K562 (cell line): ENCODE data around the gene EIF4E2. TPM values are rescaled to one million over a fixed set of nuclear protein-coding genes. Genes with fewer than 3 reads are reported as not detected.

ENCODE experiments used
- CBFA2T2 ChIP-seq: fragments of 450-650 bp; conservative IDR thresholded peaks from 2 replicates; pipeline ENCODE4 v1.6.1; 2017; ENCODE audit warnings: mild to moderate bottlenecking
- MAZ ChIP-seq, 2 experiments: fragments of 450-650 bp in 1 of 2; sonication (generic) in 1 of 2; formaldehyde crosslinking; IDR thresholded peaks in 1 of 2; conservative IDR thresholded peaks in 1 of 2; 2 replicates each; pipeline versions ENCODE4 v1.4.0 to v1.5.0; 2020; ENCODE audit warnings: mild to moderate bottlenecking in 1 of 2, missing genetic modification reagents in 1 of 2
- MBD1 ChIP-seq: fragments of 250-450 bp; sonication (Bioruptor Pico); IDR thresholded peaks from 2 replicates; pipeline ENCODE4 v1.8.0; 2022; ENCODE audit warnings: inconsistent platforms
- PREB ChIP-seq: sonication (generic); formaldehyde crosslinking; IDR thresholded peaks from 2 replicates; pipeline ENCODE4 v1.8.1; 2023; ENCODE audit warnings: mild to moderate bottlenecking, missing genetic modification reagents
- SMAD4 ChIP-seq: fragments of 250-450 bp; sonication (Bioruptor Pico); conservative IDR thresholded peaks from 2 replicates; pipeline ENCODE4 v1.8.0; 2021; ENCODE audit warnings: inconsistent platforms, mild to moderate bottlenecking, moderate library complexity
- SP2 ChIP-seq: IDR thresholded peaks from 2 replicates; pipeline ENCODE4 v1.6.1; 2011; ENCODE audit warnings: mild to moderate bottlenecking, low read depth, low read length, moderate library complexity; ENCODE audit not compliant: poor library complexity, severe bottlenecking; ENCODE audit errors: extremely low read depth
- UBTF ChIP-seq, 2 experiments: IDR thresholded peaks; 2 replicates each; pipeline ENCODE4 v1.6.1; 2012; ENCODE audit warnings: improper control_type of control experiment in 2 of 2, low read depth in 2 of 2, low read length in 2 of 2, borderline replicate concordance in 1 of 2
- ZBTB33 ChIP-seq: sonication (generic); formaldehyde crosslinking; IDR thresholded peaks from 2 replicates; pipeline ENCODE4 v1.8.1; 2023; ENCODE audit warnings: mild to moderate bottlenecking, missing genetic modification reagents
- ZNF133 ChIP-seq: fragments of 250-450 bp; sonication (Bioruptor Pico); IDR thresholded peaks from 2 replicates; pipeline ENCODE4 v1.4.0; 2020; ENCODE audit warnings: mild to moderate bottlenecking
- polyA plus RNA-seq, 8 experiments: library from polyadenylated mRNA; depleted of rRNA in 4 of 8; stranded (reverse) in 5 of 8; unstranded in 3 of 8; fragments of >200 nt; fragmentation: Nextera tagmentation in 2 of 8; fragmentation: Illumina TruSeq in 1 of 8; extraction: Ambion mirVana in 2 of 8; extraction: Trizol in 1 of 8; gene quantifications; 2 replicates each; pipeline versions ENCODE4 v1.2.1 to v1.2.3, GENCODE V29; 2011 to 2014; ENCODE audit warnings: inconsistent platforms in 1 of 8, missing spikeins in 1 of 8
- total RNA-seq, 7 experiments: library from RNA; depleted of rRNA in 6 of 7; stranded (reverse); fragments of >200 nt in 6 of 7; fragmentation: Illumina TruSeq in 2 of 7; extraction: Trizol in 2 of 7; gene quantifications; 2 replicates each; pipeline versions ENCODE4 v1.2.1 to v1.2.3, GENCODE V29; 2011 to 2021; ENCODE audit warnings: low replicate concordance in 1 of 7

EIF4E2 gene
- total and polyA plus RNA-seq, 9 of the 15 experiments (the other 6 are each of a cell fraction or from before 2014, with no cell fraction given), result 33.9 to 169 (median 77.5) TPM

- TF ChIP-seq PREB (CRISPR knock-in tag) (no peak), MBD1 (CRISPR knock-in tag) (no peak), SMAD4 (CRISPR knock-in tag) (0 out of 2 replicates have a peak, but pooled peaks have one; percentile 48), ZNF133 (CRISPR knock-in tag) (no peak), ZBTB33 (CRISPR knock-in tag) (no peak; the same call in 1 of the 2 replicates), CBFA2T2 (no peak), SP2 (no peak), MAZ (CRISPR knock-in tag; conservative IDR thresholded peaks at IDR 0.05 in 1 of 2, IDR thresholded peaks at IDR 0.05 in 1 of 2) (peak; percentile 85 to 91), UBTF (IDR thresholded peaks at IDR 0.05; ENCODE audit: borderline replicate concordance in 1 of 2, low read depth in 2 of 2, low read length in 2 of 2) (peak; percentile 97 to 99)
Measured at GRCh38 chr2:232550354-232551249, at the start of gene EIF4E2, which contains the start of gene TIGD1 (continued).
